HG03354 (cell line): ENCODE results near the gene FBXW7.

Experiments used
- ATAC-seq: cut with Tn5 transposase; IDR thresholded peaks from one replicate; pipeline ENCODE4 v1.9.1; 2021; ENCODE audit warnings: mild to moderate bottlenecking; ENCODE audit not compliant: unreplicated experiment, poor library complexity, severe bottlenecking

Gene FBXW7

GRCh38 chr4:152514356-152514755 lies 21.5 kb downstream of the FBXW7 start:
- no peak for ATAC-seq

GRCh38 chr4:152513078-152513477 lies 22.8 kb downstream of the FBXW7 start:
- no peak for ATAC-seq

- ATAC-seq = no peak
These were observed 23.4 kb downstream of the FBXW7 start for GRCh38 chr4:152512483-152512882.

- peak; percentile 48 for ATAC-seq
These were observed 25.3 kb downstream of the FBXW7 start for GRCh38 chr4:152510349-152511147.

GRCh38 chr4:152509595-152510225 lies 26.2 kb downstream of the FBXW7 start:
- ATAC-seq = no peak

- no peak for ATAC-seq
These were observed 27.1 kb downstream of the FBXW7 start for GRCh38 chr4:152508818-152509217.

- ATAC-seq = no peak
These were observed 27.5 kb downstream of the FBXW7 start for GRCh38 chr4:152508386-152508785.

GRCh38 chr4:152503653-152504290 lies 32.1 kb downstream of the FBXW7 start:
- no peak for ATAC-seq

GRCh38 chr4:152501846-152502536 lies 33.9 kb downstream of the FBXW7 start:
- ATAC-seq = peak; percentile 57

- peak; percentile 66 for ATAC-seq
These were observed 35.0 kb downstream of the FBXW7 start for GRCh38 chr4:152500800-152501434.

- no peak for ATAC-seq
These were observed 35.6 kb downstream of the FBXW7 start for GRCh38 chr4:152500275-152500674.

GRCh38 chr4:152499344-152499743 lies 36.5 kb downstream of the FBXW7 start:
- ATAC-seq = no peak

GRCh38 chr4:152494020-152494419 lies 41.9 kb downstream of the FBXW7 start:
- no peak for ATAC-seq

- ATAC-seq = no peak
These were observed 47.6 kb downstream of the FBXW7 start for GRCh38 chr4:152488246-152488645.

- no peak for ATAC-seq
These were observed 49.2 kb downstream of the FBXW7 start for GRCh38 chr4:152486429-152487389.

- peak; percentile 98 for ATAC-seq
These were observed 50.1 kb downstream of the FBXW7 start for GRCh38 chr4:152485726-152486276.

- ATAC-seq = no peak
These were observed 53.7 kb downstream of the FBXW7 start for GRCh38 chr4:152482211-152482610.

GRCh38 chr4:152480901-152481300 lies 55.0 kb downstream of the FBXW7 start:
- ATAC-seq = no peak
